Mesendoderm (in vitro differentiated cells): Measurements from ENCODE around the gene PCBD2.
"Not testable (repeated sequence)": the region's sequence is repeated elsewhere in the genome, so short reads cannot be mapped to it uniquely, and the experiment has no call there.

Experiments used
- DNase-seq: peaks from one replicate; pipeline ENCODE4 v3.0.0; 2013
- H2AK5ac ChIP-seq: 2 replicates; pipeline ENCODE4 v1.6.1; 2013; ENCODE audit warnings: low read length, inconsistent platforms
- H2BK120ac ChIP-seq: 2 replicates; pipeline ENCODE4 v1.6.1; 2013; ENCODE audit warnings: low read depth, mild to moderate bottlenecking, low read length, moderate library complexity, mixed read lengths
- H2BK15ac ChIP-seq: replicated peaks from 2 replicates; pipeline ENCODE4 v1.6.1; 2013; ENCODE audit warnings: low read depth, mild to moderate bottlenecking, moderate library complexity
- H2BK5ac ChIP-seq: 2 replicates; pipeline ENCODE4 v1.6.1; 2013; ENCODE audit warnings: low read length, inconsistent platforms
- H3K18ac ChIP-seq: 2 replicates; pipeline ENCODE4 v1.6.1; 2013; ENCODE audit warnings: mild to moderate bottlenecking, low read length, mixed read lengths
- H3K23ac ChIP-seq: one replicate; pipeline ENCODE4 v1.6.1; 2013; ENCODE audit warnings: low read length
- H3K27ac ChIP-seq: 2 replicates; pipeline ENCODE4 v1.5.1; 2013; ENCODE audit warnings: low read depth, mild to moderate bottlenecking, inconsistent platforms, low read length, moderate library complexity
- H3K27me3 ChIP-seq: 2 replicates; pipeline ENCODE4 v1.6.1; 2013; ENCODE audit warnings: low read length, control low read depth, mild to moderate bottlenecking, inconsistent platforms; ENCODE audit not compliant: insufficient read depth, poor library complexity
- H3K36me3 ChIP-seq: 2 replicates; pipeline ENCODE4 v1.6.1; 2013; ENCODE audit warnings: low read length, inconsistent platforms; ENCODE audit not compliant: control insufficient read depth, insufficient read depth
- H3K4ac ChIP-seq: one replicate; pipeline ENCODE4 v1.6.1; 2013; ENCODE audit warnings: low read depth, mild to moderate bottlenecking, low read length, moderate library complexity
- H3K4me1 ChIP-seq: 2 replicates; pipeline ENCODE4 v1.6.1; 2013; ENCODE audit warnings: low read depth, low read length, inconsistent platforms; ENCODE audit not compliant: control insufficient read depth
- H3K4me2 ChIP-seq: 2 replicates; pipeline ENCODE4 v1.6.1; 2013; ENCODE audit warnings: low read length
- H3K4me3 ChIP-seq: 2 replicates; pipeline ENCODE4 v1.5.1; 2013; ENCODE audit warnings: mild to moderate bottlenecking, low read length
- H3K56ac ChIP-seq: one replicate; pipeline ENCODE4 v1.6.1; 2013; ENCODE audit warnings: low read length
- H3K79me1 ChIP-seq: 2 replicates; pipeline ENCODE4 v1.6.1; 2013; ENCODE audit warnings: low read length, inconsistent platforms
- H3K79me2 ChIP-seq: 2 replicates; pipeline ENCODE4 v1.6.1; 2013; ENCODE audit warnings: mild to moderate bottlenecking, low read length; ENCODE audit not compliant: control insufficient read depth, insufficient read depth
- H3K9ac ChIP-seq: 2 replicates; pipeline ENCODE4 v1.6.1; 2013; ENCODE audit warnings: low read length, inconsistent platforms
- H4K5ac ChIP-seq: one replicate; pipeline ENCODE4 v1.6.1; 2013; ENCODE audit warnings: low read length
- H4K8ac ChIP-seq: one replicate; pipeline ENCODE4 v1.6.1; 2013; ENCODE audit warnings: low read depth, mild to moderate bottlenecking, control low read depth, low read length, moderate library complexity
- WGBS: extraction: QIAGEN DNeasy Blood & Tissue Kit; methylation state at CpG from one replicate; pipeline ENCODE4 v1.1.7; 2013; ENCODE audit warnings: low lambda C conversion rate, missing lambda C conversion rate; ENCODE audit not compliant: insufficient coverage; ENCODE audit errors: extremely low coverage; 5-methylcytosine and 5-hydroxymethylcytosine counted together

Gene PCBD2

DNA sequence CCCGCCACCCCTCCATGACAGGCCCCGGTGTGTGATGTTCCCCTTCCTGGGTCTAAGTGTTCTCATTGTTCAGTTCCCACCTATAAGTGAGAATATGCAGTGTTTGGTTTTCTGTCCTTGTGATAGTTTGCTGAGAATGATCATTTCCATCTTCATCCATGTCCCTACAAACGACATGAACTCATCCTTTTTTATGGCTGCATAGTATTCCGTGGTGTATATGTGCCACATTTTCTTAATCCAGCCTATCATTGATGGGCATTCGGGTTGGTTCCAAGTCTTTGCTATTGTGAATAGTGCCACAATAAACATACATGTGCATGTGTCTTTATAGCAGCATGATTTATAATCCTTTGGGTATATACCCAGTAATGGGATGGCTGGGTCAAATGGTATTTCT, 93.1 kb downstream of the PCBD2 start:
- not testable (repeated sequence) for H2AK5ac ChIP-seq, H3K4me3 ChIP-seq, DNase-seq, H4K5ac ChIP-seq, H3K4ac ChIP-seq, H3K18ac ChIP-seq, H3K27me3 ChIP-seq, H3K36me3 ChIP-seq, H3K23ac ChIP-seq, H3K56ac ChIP-seq, H2BK15ac ChIP-seq, H3K27ac ChIP-seq, H4K8ac ChIP-seq, H2BK120ac ChIP-seq, H2BK5ac ChIP-seq, H3K79me2 ChIP-seq, H3K79me1 ChIP-seq, H3K4me1 ChIP-seq, H3K4me2 ChIP-seq, H3K9ac ChIP-seq
- WGBS: no CpG with 5 or more reads among the region's 5 CpGs

DNA sequence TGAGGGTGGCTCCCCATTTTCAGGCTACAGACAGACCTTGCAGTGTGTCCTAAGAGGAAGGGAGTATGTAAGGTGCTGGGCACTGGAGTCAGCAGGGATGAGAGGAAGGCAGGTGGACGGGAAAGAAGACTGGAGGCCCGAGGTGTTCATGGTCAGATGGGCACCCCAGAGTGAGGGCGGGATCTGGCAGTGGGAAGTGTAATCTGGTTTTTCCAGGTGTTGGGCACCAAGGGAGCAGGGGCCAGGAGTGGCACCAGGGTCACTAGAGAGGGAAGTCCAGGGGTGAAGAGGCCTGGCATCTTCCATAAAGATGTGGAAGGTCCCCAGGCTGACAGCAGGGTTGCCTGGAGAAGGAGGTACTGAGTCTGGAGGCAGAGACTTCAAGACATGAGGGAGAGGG, 99.4 kb downstream of the PCBD2 start:
- H2AK5ac ChIP-seq: no peak overlapping the region
- H3K79me1 ChIP-seq: no peaks in the 10 kb centered on the region
- no peak overlapping the region for H4K8ac ChIP-seq
- no peaks in the 10 kb centered on the region for H3K27me3 ChIP-seq
- no peaks in the 10 kb centered on the region for H3K36me3 ChIP-seq
- no peak overlapping the region for H3K4me2 ChIP-seq
- no peak overlapping the region for H3K4me3 ChIP-seq
- H3K4me1 ChIP-seq: no peaks in the 10 kb centered on the region
- no peak overlapping the region for H3K9ac ChIP-seq
- H3K56ac ChIP-seq: no peak overlapping the region
- no peak overlapping the region for H2BK120ac ChIP-seq
- H3K18ac ChIP-seq: no peak overlapping the region
- no peaks in the 10 kb centered on the region for H3K79me2 ChIP-seq
- H2BK15ac ChIP-seq: no peak overlapping the region
- H3K23ac ChIP-seq: no peak overlapping the region
- no peak overlapping the region for H2BK5ac ChIP-seq
- no peak for DNase-seq
- no peak overlapping the region for H3K4ac ChIP-seq
- no CpG with 5 or more reads among the region's 3 CpGs for WGBS
- H4K5ac ChIP-seq: no peak overlapping the region
- no peak overlapping the region for H3K27ac ChIP-seq

DNA sequence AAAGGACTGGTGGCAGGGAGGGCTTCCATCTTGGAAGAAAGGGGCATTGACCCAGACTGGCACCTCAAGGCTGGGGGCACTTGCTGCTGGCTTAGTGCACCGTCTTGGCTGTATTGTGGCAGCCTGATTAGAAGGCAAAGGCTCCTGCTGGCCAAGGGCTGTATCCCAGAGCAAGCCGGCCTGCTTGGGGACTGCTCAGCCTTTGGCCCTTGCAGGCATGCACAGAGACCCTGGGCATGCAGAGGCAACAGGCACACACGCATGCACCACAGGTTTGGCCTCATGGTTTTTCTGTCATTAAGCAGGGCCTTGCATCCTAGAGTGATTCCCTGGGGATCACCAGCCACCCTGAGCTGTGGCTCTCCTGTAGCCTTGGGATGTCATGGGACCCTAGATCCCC, 100.1 kb downstream of the PCBD2 start:
- Histone ChIP-seq H3K4me1 (no peaks in the 10 kb centered on the region), H3K18ac (no peak overlapping the region), H4K8ac (no peak overlapping the region), H3K36me3 (no peaks in the 10 kb centered on the region), H2BK15ac (no peak overlapping the region), H3K56ac (no peak overlapping the region), H2BK5ac (no peak overlapping the region), H3K27ac (no peak overlapping the region), H4K5ac (no peak overlapping the region), H3K27me3 (no peaks in the 10 kb centered on the region), H2BK120ac (no peak overlapping the region), H3K4ac (no peak overlapping the region), H3K4me3 (no peak overlapping the region), H3K23ac (no peak overlapping the region), H3K9ac (no peak overlapping the region), H3K4me2 (no peak overlapping the region), H2AK5ac (no peak overlapping the region), H3K79me1 (no peaks in the 10 kb centered on the region), H3K79me2 (no peaks in the 10 kb centered on the region)
- DNase-seq: no peak
- WGBS: no CpG with 5 or more reads among the region's 3 CpGs

DNA sequence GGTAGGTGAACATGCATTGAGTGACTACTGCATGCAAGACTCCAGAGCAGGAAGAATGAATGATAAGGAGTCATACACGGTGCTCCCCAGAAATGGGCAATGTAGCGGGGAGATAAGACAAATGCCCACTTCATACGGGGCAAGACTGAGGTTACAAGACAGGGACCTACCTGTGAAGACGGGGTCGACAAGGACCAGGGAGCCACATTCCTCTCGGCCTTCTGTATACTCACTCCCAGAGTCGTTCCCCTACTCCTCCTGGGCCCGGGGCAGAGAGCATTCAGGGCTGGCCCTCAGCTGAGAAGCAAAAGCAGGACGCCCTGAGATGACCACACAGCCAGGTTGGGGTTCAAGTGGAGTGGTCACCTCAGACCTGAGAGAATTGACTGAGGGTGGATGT, 102.4 kb downstream of the PCBD2 start:
- Histone ChIP-seq H3K4ac (no peak overlapping the region), H3K4me1 (no peaks in the 10 kb centered on the region), H2BK120ac (no peak overlapping the region), H3K4me2 (no peak overlapping the region), H3K56ac (no peak overlapping the region), H3K9ac (no peak overlapping the region), H3K23ac (no peak overlapping the region), H2BK5ac (no peak overlapping the region), H4K5ac (no peak overlapping the region), H2AK5ac (no peak overlapping the region), H4K8ac (no peak overlapping the region), H3K79me2 (no peaks in the 10 kb centered on the region), H3K79me1 (no peaks in the 10 kb centered on the region), H3K18ac (no peak overlapping the region), H3K36me3 (no peaks in the 10 kb centered on the region), H3K27me3 (no peaks in the 10 kb centered on the region), H3K4me3 (no peak overlapping the region), H3K27ac (no peak overlapping the region), H2BK15ac (no peak overlapping the region)
- no peak for DNase-seq
- WGBS: no CpG with 5 or more reads among the region's 9 CpGs

DNA sequence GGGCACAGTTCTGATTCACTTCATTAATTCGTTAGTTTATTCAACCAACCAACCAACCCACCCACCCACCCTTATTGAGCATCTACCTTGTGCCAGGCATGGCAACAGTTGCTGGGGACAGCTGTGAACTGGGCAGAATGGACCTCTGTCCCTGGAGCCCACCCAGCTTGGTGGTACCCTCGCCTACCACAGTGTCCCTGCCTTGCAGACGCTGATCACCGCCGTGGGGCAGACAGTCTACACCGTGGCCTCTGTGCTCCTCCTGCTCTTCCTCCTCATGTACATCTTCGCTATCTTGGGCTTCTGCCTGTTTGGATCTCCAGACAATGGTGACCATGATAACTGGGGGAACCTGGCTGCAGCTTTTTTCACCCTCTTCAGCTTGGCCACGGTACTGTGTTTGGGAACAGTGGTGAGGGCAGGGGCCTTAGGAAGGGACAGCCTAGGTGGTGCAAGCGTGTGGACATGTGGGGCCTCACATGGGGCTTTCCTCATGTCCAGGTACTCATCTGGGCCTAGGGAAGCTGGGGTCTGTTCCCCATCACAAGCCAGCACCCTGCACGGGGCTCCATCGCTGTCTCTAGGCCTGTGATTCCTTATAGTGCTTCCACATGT, 102.9 kb downstream of the PCBD2 start:
- Histone ChIP-seq H3K9ac (no peak overlapping the region), H3K4me2 (no peak overlapping the region), H2AK5ac (no peak overlapping the region), H4K8ac (no peak overlapping the region), H2BK5ac (no peak overlapping the region), H3K23ac (no peak overlapping the region), H3K36me3 (no peaks in the 10 kb centered on the region), H4K5ac (no peak overlapping the region), H3K4me1 (no peaks in the 10 kb centered on the region), H3K79me1 (no peaks in the 10 kb centered on the region), H3K27me3 (no peaks in the 10 kb centered on the region), H3K79me2 (no peaks in the 10 kb centered on the region), H3K4ac (no peak overlapping the region), H2BK120ac (no peak overlapping the region), H3K18ac (no peak overlapping the region), H2BK15ac (no peak overlapping the region), H3K56ac (no peak overlapping the region), H3K27ac (no peak overlapping the region), H3K4me3 (no peak overlapping the region)
- DNase-seq: no peak
- no CpG with 5 or more reads among the region's 11 CpGs for WGBS

DNA sequence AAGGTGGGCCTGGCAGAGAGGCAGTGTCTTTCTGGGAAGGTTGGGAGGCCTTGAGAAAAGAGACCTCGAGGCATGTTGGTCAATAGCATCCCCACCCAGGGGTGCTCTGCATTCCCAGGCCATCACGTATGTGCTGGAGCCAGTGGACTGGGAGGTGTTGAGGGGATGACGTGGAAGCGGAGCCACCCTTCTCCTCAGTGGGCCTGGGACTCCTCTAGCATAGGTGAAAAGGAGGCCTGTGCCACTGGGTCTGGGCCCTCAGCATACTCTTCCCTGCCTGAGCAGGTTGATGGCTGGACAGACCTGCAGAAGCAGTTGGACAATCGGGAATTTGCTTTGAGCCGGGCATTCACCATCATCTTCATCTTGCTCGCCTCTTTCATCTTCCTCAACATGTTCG, 103.6 kb downstream of the PCBD2 start:
- H2BK5ac ChIP-seq: no peak overlapping the region
- H3K56ac ChIP-seq: no peak overlapping the region
- H3K4ac ChIP-seq: no peak overlapping the region
- H3K27me3 ChIP-seq: no peaks in the 10 kb centered on the region
- no peak overlapping the region for H2BK15ac ChIP-seq
- H4K5ac ChIP-seq: no peak overlapping the region
- DNase-seq: no peak
- H2BK120ac ChIP-seq: no peak overlapping the region
- H3K27ac ChIP-seq: no peak overlapping the region
- H3K79me1 ChIP-seq: no peaks in the 10 kb centered on the region
- H3K79me2 ChIP-seq: no peaks in the 10 kb centered on the region
- no peaks in the 10 kb centered on the region for H3K4me1 ChIP-seq
- no peak overlapping the region for H3K9ac ChIP-seq
- no peak overlapping the region for H4K8ac ChIP-seq
- H3K4me3 ChIP-seq: no peak overlapping the region
- WGBS: no CpG with 5 or more reads among the region's 8 CpGs
- no peak overlapping the region for H2AK5ac ChIP-seq
- no peaks in the 10 kb centered on the region for H3K36me3 ChIP-seq
- H3K18ac ChIP-seq: no peak overlapping the region
- H3K4me2 ChIP-seq: no peak overlapping the region
- H3K23ac ChIP-seq: no peak overlapping the region
